HG03108 (cell line): ENCODE data around the gene SF3A1.

Experiments used
- ATAC-seq: cut with Tn5 transposase; IDR thresholded peaks from one replicate; pipeline ENCODE4 v1.9.1; 2021; ENCODE audit warnings: moderate library complexity; ENCODE audit not compliant: unreplicated experiment

Gene SF3A1

GRCh38 chr22:30325724-30326254 lies 30.9 kb downstream of the SF3A1 start:
- no peak for ATAC-seq

GRCh38 chr22:30325065-30325720 lies 31.5 kb downstream of the SF3A1 start:
- no peak for ATAC-seq

GRCh38 chr22:30324014-30324730 lies 32.5 kb downstream of the SF3A1 start:
- no peak for ATAC-seq

GRCh38 chr22:30323246-30323645 lies 33.4 kb downstream of the SF3A1 start:
- no peak for ATAC-seq

GRCh38 chr22:30321461-30321860 lies 35.2 kb downstream of the SF3A1 start:
- ATAC-seq, result no peak

GRCh38 chr22:30320021-30320556 lies 36.6 kb downstream of the SF3A1 start:
- no peak for ATAC-seq

- ATAC-seq, result no peak
Observed at GRCh38 chr22:30318799-30319419, 37.8 kb downstream of the SF3A1 start.

GRCh38 chr22:30317778-30318177 lies 38.9 kb downstream of the SF3A1 start:
- ATAC-seq, result no peak

GRCh38 chr22:30315962-30316576 lies 40.6 kb downstream of the SF3A1 start:
- ATAC-seq, result no peak

- ATAC-seq, result no peak
Observed at GRCh38 chr22:30314915-30315314, 41.8 kb downstream of the SF3A1 start.

- ATAC-seq, result no peak
Observed at GRCh38 chr22:30313527-30314363, 42.9 kb downstream of the SF3A1 start.

GRCh38 chr22:30312053-30312452 lies 44.6 kb downstream of the SF3A1 start:
- ATAC-seq, result no peak

GRCh38 chr22:30310881-30311771 lies 45.6 kb downstream of the SF3A1 start:
- ATAC-seq, result no peak

- no peak for ATAC-seq
Observed at GRCh38 chr22:30309951-30310741, 46.5 kb downstream of the SF3A1 start.

GRCh38 chr22:30308518-30309230 lies 48.0 kb downstream of the SF3A1 start:
- peak; percentile 37 for ATAC-seq

- ATAC-seq, result no peak
Observed at GRCh38 chr22:30308093-30308492, 48.6 kb downstream of the SF3A1 start.

GRCh38 chr22:30307041-30307574 lies 49.6 kb downstream of the SF3A1 start:
- ATAC-seq, result no peak

- ATAC-seq, result no peak
Observed at GRCh38 chr22:30306627-30307011, 50.1 kb downstream of the SF3A1 start.
